Measurements from ENCODE around the gene CEACAM18.

CEACAM18 gene

GRCh38 chr19:51500931-51501330 is 22.6 kb downstream of the CEACAM18 start:
- DNase-seq, result peak; percentile 25

- DNase-seq, result peak; percentile 50
Measured at GRCh38 chr19:51501594-51502263, 23.4 kb downstream of the CEACAM18 start, which contains the start of gene SIGLEC12. TSS of gene SIGLEC12 (minus strand) at chr19:51501800. CDS start at chr19:51501733, 67 bp downstream.

GRCh38 chr19:51503286-51503817 is 25.0 kb downstream of the CEACAM18 start:
- peak; percentile 4 for DNase-seq

- DNase-seq, result peak; percentile 14
Measured at GRCh38 chr19:51503896-51504295, 25.6 kb downstream of the CEACAM18 start.

- DNase-seq, result peak; percentile 18
Measured at GRCh38 chr19:51505904-51506303, 27.6 kb downstream of the CEACAM18 start.

- no peak for DNase-seq
Measured at GRCh38 chr19:51507192-51507591, 28.9 kb downstream of the CEACAM18 start.

- DNase-seq, result peak; percentile 9
Measured at GRCh38 chr19:51507640-51508058, 29.3 kb downstream of the CEACAM18 start.

GRCh38 chr19:51508059-51508733 is 29.9 kb downstream of the CEACAM18 start:
- peak; percentile 8 for DNase-seq

- DNase-seq, result peak; percentile 18
Measured at GRCh38 chr19:51509823-51510660, 31.7 kb downstream of the CEACAM18 start.

- peak; percentile 45 for DNase-seq
Measured at GRCh38 chr19:51511353-51511752, 33.0 kb downstream of the CEACAM18 start.

- DNase-seq, result no peak
Measured at GRCh38 chr19:51513968-51514367, 35.6 kb downstream of the CEACAM18 start.

- DNase-seq, result peak; percentile 38
Measured at GRCh38 chr19:51514866-51515481, 36.6 kb downstream of the CEACAM18 start.

GRCh38 chr19:51520728-51521127 is 42.4 kb downstream of the CEACAM18 start:
- no peak for DNase-seq

- no peak for DNase-seq
Measured at GRCh38 chr19:51521357-51521756, 43.0 kb downstream of the CEACAM18 start.

GRCh38 chr19:51521781-51522180 is 43.4 kb downstream of the CEACAM18 start:
- no peak for DNase-seq

GRCh38 chr19:51524666-51525264 is 46.4 kb downstream of the CEACAM18 start:
- DNase-seq, result no peak

- no peak for DNase-seq
Measured at GRCh38 chr19:51525651-51526050, 47.3 kb downstream of the CEACAM18 start.

- no peak for DNase-seq
Measured at GRCh38 chr19:51529301-51529700, 51.0 kb downstream of the CEACAM18 start.

GRCh38 chr19:51530616-51531015 is 52.3 kb downstream of the CEACAM18 start:
- DNase-seq, result no peak

- DNase-seq, result no peak
Measured at GRCh38 chr19:51531349-51532315, 53.3 kb downstream of the CEACAM18 start, which contains the start of gene SIGLEC6. TSS of gene SIGLEC6 (minus strand) at chr19:51531670. CDS start at chr19:51531648, 22 bp downstream.

- no peak for DNase-seq
Measured at GRCh38 chr19:51535535-51535934, 57.2 kb downstream of the CEACAM18 start.

Data from stimulated activated CD8-positive, alpha-beta memory T cell treated with anti-CD3 and anti-CD28 coated beads, Interleukin-4, amount 100 ng/mL, for 48 hours (primary cell).